H54 (cell line): ENCODE results near the gene PKP3.
"Not testable (repeated sequence)": the region's sequence is repeated elsewhere in the genome, so short reads cannot be mapped to it uniquely, and the experiment has no call there.

Source experiments
- DNase-seq: peaks from one replicate; pipeline ENCODE4 v3.0.0; 2011; ENCODE audit warnings: low spot score, mixed read lengths; ENCODE audit not compliant: insufficient read length
- FAIRE-seq: peaks from 3 replicates; lab custom pipeline; 2011; peaks lifted over from hg19 to GRCh38; lab: Jason Lieb, UNC
- POLR2A ChIP-seq: IDR thresholded peaks from 2 replicates; pipeline ENCODE4 v1.6.1; 2011; ENCODE audit warnings: low read depth, mild to moderate bottlenecking, low read length

The PKP3 gene

DNA sequence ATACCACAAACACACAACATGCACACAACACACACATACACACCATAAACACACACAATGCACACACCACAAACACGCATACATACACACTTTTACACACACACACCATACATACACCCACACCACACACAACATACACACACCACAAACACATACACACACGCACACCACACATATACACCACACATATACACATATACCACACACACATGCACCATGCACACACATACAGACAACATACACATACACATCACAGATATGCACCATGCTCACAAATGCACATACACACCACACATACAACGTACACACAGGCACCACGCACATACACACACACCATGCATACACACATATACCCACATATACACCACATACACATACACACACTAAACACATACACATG is 36.4 kb upstream of the PKP3 start:
- DNase-seq (no peak), FAIRE-seq (no peak)
- TF ChIP-seq POLR2A, result no peak

GRCh38 chr11:358129-358800 is 35.7 kb upstream of the PKP3 start:
- FAIRE-seq (no peak), DNase-seq (no peak)
- TF ChIP-seq POLR2A, result no peak

DNA sequence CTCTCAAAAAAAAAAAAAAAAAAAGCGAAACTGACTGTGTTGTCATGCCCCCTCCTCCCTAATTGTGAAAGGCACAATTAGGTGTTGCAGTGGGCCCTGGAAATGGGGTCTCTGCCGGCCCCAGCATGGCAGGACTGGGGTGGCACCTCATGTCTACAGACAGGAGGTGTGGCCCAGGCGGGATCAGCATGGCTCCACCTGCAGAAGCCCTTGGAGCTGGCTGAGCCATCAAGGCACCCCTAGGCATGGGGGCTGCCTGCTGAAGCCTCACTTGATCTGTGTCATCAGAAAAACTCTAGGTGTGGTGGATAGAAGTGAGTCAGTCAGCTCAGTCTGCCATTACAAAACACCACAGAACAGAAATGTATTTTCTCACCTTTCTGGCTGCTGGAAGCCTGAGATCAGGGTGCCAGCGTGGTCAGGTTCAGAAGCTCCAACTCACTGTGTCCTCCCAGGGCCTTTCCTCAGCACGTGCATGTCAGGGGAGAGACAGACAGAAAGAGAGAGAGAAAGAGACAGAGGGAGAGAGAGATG is 34.8 kb upstream of the PKP3 start:
- TF ChIP-seq POLR2A, result no peak
- DNase-seq, result no peak
- FAIRE-seq, result no peak

DNA sequence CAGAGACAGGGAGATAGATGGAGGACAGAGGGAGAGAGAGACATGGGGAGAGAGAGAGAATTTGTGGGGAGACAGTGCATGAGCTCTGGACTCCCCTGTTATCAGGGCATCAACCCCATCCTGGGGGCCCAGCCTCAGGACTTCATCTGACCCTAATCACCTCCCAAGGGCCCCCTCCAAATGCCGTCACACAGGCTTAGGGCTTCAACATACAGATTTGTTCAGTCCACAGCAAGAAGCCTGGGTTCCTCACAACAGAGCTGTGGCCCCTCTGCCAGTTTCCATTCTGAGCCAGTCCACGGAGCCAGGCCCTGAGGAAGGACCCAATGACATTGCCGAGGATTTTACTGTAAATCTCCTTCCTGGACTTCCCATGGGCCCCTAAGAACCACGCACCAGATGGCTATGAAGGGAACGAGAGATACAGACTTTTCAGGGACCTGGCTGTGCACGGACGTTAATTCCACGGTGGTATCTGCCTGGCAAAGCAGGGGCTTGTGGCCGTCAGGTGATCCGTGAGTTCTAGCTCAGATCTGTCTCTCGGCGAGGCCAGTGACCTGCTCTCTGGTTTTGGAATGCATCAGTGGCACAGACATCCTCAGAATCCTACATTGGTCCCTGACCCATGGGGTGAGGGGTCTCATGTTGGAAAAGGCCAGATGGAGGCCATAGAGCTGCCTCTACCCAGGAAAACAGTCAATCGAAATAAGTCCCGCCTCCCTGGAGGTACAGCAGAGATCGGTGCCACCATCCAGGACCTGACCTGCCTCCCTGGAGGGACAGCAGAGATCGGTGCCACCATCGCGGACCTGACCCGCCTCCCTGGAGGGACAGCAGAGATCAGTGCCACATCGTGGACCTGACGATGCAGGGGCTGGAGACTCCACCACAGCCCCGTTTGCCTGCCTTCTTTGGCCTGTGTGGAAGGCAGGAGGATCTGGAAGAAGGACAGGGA is 33.4 kb upstream of the PKP3 start:
- FAIRE-seq, result no peak
- DNase-seq, result no peak
- TF ChIP-seq POLR2A, result no peak

DNA sequence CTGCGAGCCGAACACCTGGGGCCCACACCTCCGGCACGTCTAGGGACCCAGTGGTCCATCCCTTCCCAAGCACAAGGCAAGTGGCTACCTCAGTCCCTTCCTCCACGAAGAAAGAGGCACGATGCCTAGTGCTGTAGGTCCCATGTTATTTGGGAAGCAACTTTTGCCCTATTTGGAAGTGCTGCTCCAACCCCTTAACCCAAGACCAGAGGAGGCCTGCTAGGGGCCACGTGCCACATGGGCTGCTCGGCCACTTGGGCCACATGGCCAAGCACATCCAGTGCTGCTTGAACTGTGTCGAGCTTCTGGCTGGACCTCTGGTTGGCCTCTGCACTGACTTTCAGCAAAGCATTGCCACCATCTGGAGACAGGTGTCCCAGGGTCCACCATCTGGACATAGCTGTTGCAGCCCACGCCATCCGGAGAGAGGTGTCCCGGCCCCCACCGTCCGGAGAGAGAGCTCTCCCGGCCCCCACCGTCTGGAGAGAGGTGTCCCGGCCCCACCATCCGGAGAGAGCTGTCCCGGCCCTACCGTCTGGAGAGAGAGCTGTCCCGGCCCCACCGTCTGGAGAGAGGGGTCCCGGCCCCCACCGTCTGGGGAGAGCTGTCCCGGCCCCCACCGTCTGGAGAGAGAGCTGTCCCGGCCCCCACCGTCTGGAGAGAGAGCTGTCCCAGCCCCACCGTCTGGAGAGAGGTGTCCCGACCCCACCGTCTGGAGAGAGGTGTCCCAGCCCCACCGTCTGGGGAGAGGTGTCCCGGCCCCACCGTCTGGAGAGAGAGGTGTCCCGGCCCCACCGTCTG is 31.2 kb upstream of the PKP3 start:
- no peak for FAIRE-seq
- TF ChIP-seq POLR2A, result no peak
- DNase-seq, result no peak

- DNase-seq, FAIRE-seq: not testable (repeated sequence)
Measured at GRCh38 chr11:363443-363805, 30.6 kb upstream of the PKP3 start.

DNA sequence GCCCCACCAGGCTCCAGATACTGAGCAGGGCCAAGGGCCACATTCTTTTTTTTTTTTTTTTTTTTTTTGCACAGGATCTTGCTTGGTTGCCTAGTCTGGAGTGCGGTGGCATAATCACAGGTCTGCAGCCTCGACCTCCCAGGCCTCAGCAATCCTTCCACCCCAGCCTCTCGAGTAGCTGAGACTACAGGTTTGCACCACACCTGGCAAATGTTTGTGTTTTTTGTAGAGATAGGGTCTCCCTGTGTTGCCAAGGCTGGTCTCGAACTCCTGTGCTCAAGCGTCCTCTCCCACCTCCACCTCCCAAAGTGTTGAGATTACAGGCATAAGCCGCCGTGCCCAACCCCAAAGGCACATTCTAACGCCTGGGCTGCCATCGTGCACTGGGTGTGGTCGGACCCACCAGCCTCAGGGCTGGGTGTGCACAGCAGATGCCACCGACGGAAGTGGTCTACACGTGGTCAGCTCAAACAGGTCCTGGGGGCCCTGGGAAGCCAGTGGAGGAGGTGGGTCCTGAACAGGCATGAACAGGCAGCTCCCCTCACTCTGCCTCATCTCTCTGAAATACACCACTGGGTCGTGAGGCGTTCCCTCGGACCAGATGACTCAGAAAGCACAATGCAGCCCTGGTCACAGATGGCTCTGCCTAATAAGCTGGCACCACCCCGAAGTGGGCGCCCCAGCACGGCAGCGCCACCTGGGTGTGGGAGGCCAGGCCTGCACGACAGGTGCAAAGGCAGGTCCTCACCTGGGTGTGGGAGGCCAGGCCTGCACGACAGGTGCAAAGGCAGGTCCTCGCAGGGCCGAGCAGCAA is 29.9 kb upstream of the PKP3 start:
- TF ChIP-seq POLR2A, result no peak
- FAIRE-seq, result no peak
- DNase-seq, result peak; percentile 99

DNA sequence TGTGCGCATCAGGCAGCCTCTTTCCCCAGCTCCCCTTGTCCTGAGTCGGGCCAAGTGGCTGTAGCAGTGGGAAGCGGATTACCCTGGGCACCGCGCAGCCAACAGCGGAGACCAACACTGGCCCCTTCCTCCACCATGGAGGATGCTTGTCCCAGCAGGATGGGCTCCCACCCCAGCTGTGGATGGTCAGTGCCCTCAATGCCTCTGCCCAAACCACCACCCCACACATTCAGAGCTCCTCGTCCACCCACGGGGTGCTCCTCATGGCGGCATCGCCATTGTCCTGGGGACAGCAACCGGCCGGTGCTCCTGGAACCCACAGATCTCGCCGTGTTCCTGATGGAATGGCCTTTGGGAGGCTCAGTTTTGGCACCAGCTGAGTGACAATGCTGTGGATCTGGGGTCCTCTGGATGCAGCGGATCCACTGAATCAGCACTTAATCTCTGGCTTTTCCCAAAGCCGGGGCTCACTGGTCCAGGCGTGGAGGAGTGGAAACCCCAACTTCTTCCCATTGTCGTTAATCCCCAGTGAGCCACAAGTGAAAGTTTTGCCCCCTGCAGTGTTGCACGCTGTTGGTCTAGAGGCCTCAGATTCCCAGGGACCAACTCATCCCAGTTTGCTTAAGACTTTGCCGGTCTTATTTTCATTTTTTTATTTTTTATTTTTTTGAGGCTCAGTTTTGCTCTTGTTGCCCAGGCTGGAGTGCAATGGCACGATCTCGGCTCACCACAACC is 28.9 kb upstream of the PKP3 start:
- TF ChIP-seq POLR2A, result no peak
- FAIRE-seq (no peak), DNase-seq (no peak)

GRCh38 chr11:365831-366230 is 28.2 kb upstream of the PKP3 start:
- TF ChIP-seq POLR2A, result no peak
- no peak for FAIRE-seq
- no peak for DNase-seq

DNA sequence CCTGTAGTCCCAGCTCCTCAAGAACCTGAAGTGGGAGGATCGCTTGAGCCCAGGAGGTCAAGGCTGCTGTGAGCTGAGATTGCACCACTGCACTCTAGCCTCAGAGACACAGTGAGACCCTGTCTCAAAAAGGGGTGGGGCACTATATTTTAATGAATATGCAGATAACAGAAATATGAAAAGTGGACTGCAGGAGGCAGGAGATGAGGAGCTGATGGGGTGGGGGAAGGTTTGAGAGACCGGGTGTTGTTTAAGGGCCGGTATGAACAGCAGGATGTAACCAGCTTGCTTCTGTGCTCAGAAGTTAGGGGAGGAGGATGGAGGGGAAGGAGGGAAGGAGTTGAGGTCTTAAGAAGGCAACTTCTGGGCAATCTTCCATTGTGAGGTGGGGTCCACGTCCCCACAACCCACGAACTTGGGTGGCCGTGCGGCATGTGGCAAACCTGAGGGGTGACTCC is 26.0 kb upstream of the PKP3 start:
- no peak for TF ChIP-seq POLR2A
- FAIRE-seq, result no peak
- DNase-seq, result no peak

DNA sequence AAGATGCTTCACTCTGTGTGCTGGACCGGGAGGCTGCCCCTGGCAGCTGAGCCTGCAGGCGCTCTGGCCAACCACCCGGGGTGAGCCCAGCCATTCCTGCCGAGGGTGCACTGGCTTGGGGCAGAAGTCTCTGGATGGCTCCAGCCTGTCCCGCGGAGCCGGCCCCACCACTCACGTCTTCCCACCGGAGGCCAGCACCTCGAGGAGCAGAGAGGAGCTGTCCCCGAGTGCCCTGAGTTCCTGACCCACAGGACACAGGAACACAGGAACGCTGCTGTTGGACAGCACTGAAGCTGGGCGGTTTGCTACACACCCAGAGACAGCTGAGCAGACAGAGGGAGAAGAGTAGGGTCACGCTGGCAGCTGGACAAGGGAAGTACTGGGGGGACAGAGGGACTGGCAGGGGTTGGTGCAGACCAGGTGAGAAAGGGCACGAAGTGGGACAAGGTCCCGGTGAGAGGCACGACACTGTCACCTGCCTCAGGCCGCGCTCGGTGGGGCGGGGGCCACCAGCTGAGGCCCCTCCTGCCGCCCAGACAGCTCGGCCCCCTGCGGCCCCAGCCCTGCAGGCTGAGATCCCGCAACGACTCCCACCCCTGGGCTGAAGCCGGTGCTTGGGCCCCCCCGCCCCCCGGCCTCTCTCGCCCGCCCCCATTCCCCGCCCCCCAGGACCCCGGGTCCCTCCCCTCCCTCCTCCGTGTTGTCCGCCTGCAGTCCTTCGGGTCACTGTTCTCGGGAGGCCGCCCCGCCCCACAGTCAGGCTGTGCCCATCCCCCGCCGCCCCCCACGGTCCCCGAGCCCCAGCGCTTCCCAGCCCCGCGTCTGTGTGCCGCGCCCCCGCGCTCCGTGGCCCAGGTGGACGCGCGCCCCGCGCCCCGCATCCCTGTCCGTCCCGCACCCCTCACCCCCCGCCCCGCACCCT is 25.3 kb upstream of the PKP3 start:
- peak; percentile 84 for DNase-seq
- no peak for FAIRE-seq
- TF ChIP-seq POLR2A, result no peak
